GM12891 (cell line): ENCODE measurements around the gene IL17RD.

ENCODE experiments used
- POLR2A ChIP-seq: IDR thresholded peaks from 2 replicates; pipeline ENCODE4 v1.6.1; 2011; ENCODE audit warnings: low read depth, low read length, control low read depth
- POLR2AphosphoS5 ChIP-seq: IDR thresholded peaks from 2 replicates; pipeline ENCODE4 v1.6.1; 2011; ENCODE audit warnings: low read depth, low read length, control low read depth

- TF ChIP-seq POLR2AphosphoS5 (no peak), POLR2A (no peak)
Measured at GRCh38 chr3:57097536-57097935, 67.6 kb downstream of the IL17RD start.
